ENCODE results near the gene GCN1.

GRCh38 chr12:120139958-120140357 lies 54.6 kb downstream of the GCN1 start:
- TF ChIP-seq, protein P1, sequence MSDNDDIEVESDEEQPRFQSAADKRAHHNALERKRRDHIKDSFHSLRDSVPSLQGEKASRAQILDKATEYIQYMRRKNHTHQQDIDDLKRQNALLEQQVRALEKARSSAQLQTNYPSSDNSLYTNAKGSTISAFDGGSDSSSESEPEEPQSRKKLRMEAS (IDR thresholded peaks at IDR 0.05; ENCODE audit: low read depth, low read length): no peak
- TF ChIP-seq POLR2A (IDR thresholded peaks at IDR 0.05; ENCODE audit: extremely low read depth, insufficient read length): no peak

Measured in NB4 (cell line).